IPS DF 6.9 (cell line): ENCODE measurements around the gene SPN.
"Not testable (repeated sequence)": the region's sequence is repeated elsewhere in the genome, so short reads cannot be mapped to it uniquely, and the experiment has no call there.

Experiments used
- DNase-seq: peaks from one replicate; pipeline ENCODE4 v3.0.0-alpha.2; 2013; ENCODE audit warnings: low read depth, low spot score
- H3K27ac ChIP-seq: one replicate; pipeline ENCODE4 v1.5.1; 2013; ENCODE audit warnings: low read length, control low read depth
- H3K27me3 ChIP-seq: 2 replicates; pipeline ENCODE4 v1.6.1; 2013; ENCODE audit warnings: mild to moderate bottlenecking, low read length; ENCODE audit not compliant: control insufficient read depth, insufficient read depth
- H3K36me3 ChIP-seq: 2 replicates; pipeline ENCODE4 v1.6.1; 2013; ENCODE audit warnings: low read length; ENCODE audit not compliant: control insufficient read depth, insufficient read depth
- H3K4me1 ChIP-seq: 2 replicates; pipeline ENCODE4 v1.6.1; 2013; ENCODE audit warnings: low read length; ENCODE audit not compliant: control insufficient read depth, insufficient read depth
- H3K4me3 ChIP-seq: 2 replicates; pipeline ENCODE4 v1.5.1; 2013; ENCODE audit warnings: mild to moderate bottlenecking, low read length
- H3K9me3 ChIP-seq: 2 replicates; pipeline ENCODE4 v1.6.1; 2013; ENCODE audit warnings: low read length, inconsistent platforms; ENCODE audit not compliant: control insufficient read depth, insufficient read depth
- WGBS: extraction: QIAGEN DNeasy Blood & Tissue Kit; methylation state at CpG from one replicate; pipeline ENCODE4 v1.1.7; 2013; ENCODE audit warnings: mixed read lengths, missing lambda C conversion rate; ENCODE audit not compliant: insufficient read length, insufficient coverage; 5-methylcytosine and 5-hydroxymethylcytosine counted together

SPN gene

DNA sequence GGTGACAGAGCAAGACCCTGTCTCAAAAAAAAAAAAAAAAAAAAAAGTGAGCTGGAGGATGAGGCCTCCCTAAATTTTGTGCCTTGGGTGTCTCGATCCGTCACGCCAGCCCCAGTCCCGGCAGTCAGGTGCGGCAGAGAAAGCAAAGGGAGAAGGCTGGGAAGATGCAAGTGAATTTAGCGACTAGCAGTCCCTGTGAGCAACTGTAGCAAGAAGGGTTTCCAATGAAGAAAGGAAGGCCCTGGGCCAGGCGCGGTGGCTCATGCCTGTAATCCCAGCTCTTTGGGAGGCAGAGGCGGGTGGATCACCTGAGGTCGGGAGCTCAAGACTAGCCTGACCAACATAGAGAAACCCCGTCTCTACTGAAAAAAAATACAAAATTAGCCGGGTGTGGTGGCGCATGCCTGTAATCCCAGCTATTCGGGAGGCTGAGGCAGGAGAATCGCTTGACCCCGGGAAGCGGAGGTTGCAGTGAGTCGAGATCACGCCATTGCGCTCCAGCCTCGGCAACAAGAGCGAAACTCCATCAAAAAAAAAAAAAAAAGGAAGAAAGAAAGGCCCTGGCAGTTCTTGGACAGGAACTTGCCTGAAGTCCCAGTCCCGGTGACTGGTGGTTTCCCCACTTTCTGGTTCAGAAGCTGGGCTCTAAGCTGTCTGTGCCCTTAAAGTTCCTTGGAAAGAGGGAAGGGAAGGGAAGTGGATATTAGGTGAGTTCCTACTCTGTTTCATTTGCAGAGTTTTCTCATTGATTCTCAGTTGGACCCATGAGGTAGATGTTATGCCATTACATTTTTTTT lies 14.1 kb downstream of the SPN start:
- no peak for DNase-seq
- no peaks in the 10 kb centered on the region for H3K9me3 ChIP-seq
- H3K27ac ChIP-seq: no peak overlapping the region
- H3K4me1 ChIP-seq: peaks cover 1% of the 10 kb centered on the region; the same call in 1 of the 2 replicates
- H3K27me3 ChIP-seq: no peaks in the 10 kb centered on the region
- H3K36me3 ChIP-seq: no peaks in the 10 kb centered on the region
- no CpG with 5 or more reads among the region's 23 CpGs for WGBS
- H3K4me3 ChIP-seq: no peak overlapping the region

DNA sequence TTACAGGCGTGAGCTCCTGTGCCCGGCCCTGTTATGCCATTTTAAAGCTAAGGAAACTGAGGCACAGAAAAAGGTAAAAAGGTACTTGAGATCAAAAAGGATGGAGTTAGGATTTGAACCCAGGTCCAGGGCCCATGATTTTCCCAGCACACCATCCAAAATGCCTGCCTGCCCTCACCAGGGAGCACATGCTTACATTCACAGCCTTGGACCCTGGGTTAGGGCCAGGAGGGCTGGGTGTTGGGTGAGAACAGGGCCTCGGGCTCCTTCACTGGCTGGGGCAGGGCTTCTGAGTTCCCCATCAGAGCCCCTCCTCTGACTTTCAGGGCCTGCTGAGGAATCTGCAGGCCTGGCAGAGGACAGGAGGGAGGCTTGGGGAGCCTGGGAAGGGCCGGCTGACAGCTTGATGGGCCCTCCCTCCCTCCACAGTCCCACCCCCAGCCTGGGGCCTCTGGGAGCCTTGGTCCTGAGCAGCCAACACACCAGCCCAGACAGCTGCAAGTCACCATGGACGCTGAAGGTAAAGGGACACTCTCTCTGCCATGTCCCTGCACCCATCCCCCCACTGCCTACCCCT lies 15.7 kb downstream of the SPN start, which contains the start of gene QPRT:
Gene QPRT, plus strand, starts transcription at position 490 of the 577 bp plus-strand sequence. Its CDS starts 18 bp downstream, at position 508.
- peak within 1 kb of the TSS; percentile 46; the same call in 1 of the 2 replicates for H3K4me3 ChIP-seq
- WGBS: no CpG with 5 or more reads among the region's 5 CpGs
- DNase-seq: no peak

DNA sequence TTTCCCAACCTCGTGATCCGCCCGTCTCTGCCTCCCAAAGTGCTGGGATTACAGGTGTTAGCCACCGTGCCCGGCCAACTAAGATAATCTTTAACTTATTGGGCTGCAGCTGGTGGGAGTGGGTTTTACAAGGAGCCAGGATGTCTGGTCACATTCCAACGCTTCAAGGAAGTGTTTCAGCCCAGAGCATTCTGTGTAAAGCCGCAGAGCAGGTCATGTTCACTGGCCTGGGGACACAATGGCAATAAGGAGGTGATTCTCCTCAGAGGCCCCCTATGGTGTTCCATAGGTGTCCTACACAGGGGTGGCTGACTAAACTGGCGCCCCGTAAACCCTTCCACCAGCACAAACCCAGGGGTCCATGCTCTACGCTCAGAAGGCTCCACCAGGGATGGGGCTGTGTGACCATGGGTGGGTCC lies 17.1 kb downstream of the SPN start:
- no peak overlapping the region for H3K27ac ChIP-seq
- no peak overlapping the region for H3K4me3 ChIP-seq
- no peaks in the 10 kb centered on the region for H3K27me3 ChIP-seq
- H3K9me3 ChIP-seq: no peaks in the 10 kb centered on the region
- H3K36me3 ChIP-seq: no peaks in the 10 kb centered on the region
- no CpG with 5 or more reads among the region's 10 CpGs for WGBS
- DNase-seq: no peak
- H3K4me1 ChIP-seq: peaks cover 1% of the 10 kb centered on the region

More for the DNA sequence above, 15.7 kb downstream of the SPN start, which contains the start of gene QPRT:
- Histone ChIP-seq H3K27me3 (no peaks in the 10 kb centered on the region), H3K4me1 (peaks cover 1% of the 10 kb centered on the region), H3K27ac (no peak within 1 kb of the TSS), H3K9me3 (no peaks in the 10 kb centered on the region), H3K36me3 (no peaks in the 10 kb centered on the region)

DNA sequence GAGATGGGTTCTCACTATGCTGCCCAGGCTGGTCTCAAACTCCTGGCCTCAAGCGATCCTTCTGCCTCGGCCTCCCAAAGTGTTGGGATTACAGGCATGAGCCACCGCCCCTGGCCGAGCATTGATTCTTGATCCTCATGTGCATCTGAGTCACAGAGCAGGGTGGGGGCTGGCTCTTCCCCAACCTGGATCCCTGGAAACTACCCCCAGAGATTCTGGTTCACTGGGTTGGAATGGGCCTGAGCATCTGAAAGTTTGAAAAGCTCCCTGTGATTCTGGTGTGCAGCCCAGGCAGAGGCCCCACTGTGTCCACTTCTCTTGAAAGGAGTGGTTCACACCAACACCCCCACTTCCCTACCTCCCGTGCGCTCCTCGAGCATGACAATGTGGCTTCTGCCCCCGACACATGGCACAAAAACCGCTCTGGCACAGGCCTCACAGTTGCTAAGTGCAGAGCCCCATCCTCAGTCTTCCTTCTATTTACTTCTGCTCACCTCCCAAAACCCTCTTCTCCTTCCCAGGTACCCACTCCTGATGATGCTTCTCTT lies 20.6 kb downstream of the SPN start:
- Histone ChIP-seq H3K9me3 (no peaks in the 10 kb centered on the region), H3K4me1 (peaks cover 3% of the 10 kb centered on the region), H3K4me3 (no peak overlapping the region), H3K36me3 (no peaks in the 10 kb centered on the region), H3K27me3 (no peaks in the 10 kb centered on the region), H3K27ac (no peak overlapping the region)
- DNase-seq: no peak
- no CpG with 5 or more reads among the region's 9 CpGs for WGBS

DNA sequence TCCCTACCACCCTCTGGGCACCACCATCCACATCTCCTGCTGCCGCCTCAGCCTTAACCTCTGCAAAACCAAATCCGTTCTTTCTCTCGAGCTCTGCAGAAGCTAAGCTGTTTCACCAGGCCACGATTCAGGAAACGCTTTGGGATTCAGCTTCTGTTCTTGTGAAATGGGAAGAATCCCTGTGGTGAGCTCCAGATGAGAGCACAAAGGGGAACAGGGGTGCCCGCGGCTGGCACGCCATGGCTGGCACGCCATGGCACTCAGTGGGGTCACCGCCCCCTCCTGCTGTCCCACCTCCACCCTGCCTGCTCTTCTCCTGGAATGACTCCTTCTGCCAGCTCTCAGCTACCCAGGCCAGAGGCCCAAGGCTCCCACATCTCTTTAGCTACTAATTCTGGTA lies 21.6 kb downstream of the SPN start:
- Histone ChIP-seq H3K4me3 (no peak overlapping the region), H3K27me3 (no peaks in the 10 kb centered on the region), H3K27ac (no peak overlapping the region), H3K9me3 (no peaks in the 10 kb centered on the region), H3K36me3 (no peaks in the 10 kb centered on the region), H3K4me1 (peaks cover 3% of the 10 kb centered on the region)
- WGBS: no CpG with 5 or more reads among the region's 10 CpGs
- no peak for DNase-seq

DNA sequence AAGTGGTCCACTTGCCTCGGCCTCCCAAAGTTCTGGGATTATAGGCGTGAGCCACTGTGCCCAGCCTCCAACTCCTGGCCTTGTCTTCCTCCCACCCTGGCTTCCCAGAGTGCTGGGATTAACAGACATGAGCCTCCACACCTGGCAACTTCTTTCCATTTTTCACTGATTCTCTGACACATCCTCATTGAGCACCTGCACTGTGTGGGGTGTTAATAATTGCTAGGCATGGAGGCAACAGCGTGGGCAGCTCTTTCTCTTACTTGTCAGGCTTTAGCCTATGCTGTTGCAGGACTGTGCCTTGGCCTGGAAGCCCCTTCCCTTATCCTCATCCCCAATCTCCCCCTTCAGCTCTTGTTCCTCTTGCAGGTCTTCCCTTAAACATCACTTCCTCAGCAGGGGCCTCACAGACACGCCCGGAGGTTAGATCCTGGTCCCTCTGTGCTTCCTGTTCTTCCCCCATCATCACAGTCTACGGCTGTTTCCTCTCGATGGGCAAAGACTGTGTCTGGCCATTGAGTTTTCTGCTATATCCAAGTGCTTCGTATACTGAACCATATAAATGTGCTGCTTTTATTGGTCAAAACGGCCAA lies 23.8 kb downstream of the SPN start:
- H3K27me3 ChIP-seq: no peaks in the 10 kb centered on the region
- no peaks in the 10 kb centered on the region for H3K9me3 ChIP-seq
- H3K36me3 ChIP-seq: no peaks in the 10 kb centered on the region
- WGBS: no CpG with 5 or more reads among the region's 9 CpGs
- H3K4me3 ChIP-seq: no peak overlapping the region
- H3K4me1 ChIP-seq: peaks cover 3% of the 10 kb centered on the region
- DNase-seq: no peak
- H3K27ac ChIP-seq: no peak overlapping the region

DNA sequence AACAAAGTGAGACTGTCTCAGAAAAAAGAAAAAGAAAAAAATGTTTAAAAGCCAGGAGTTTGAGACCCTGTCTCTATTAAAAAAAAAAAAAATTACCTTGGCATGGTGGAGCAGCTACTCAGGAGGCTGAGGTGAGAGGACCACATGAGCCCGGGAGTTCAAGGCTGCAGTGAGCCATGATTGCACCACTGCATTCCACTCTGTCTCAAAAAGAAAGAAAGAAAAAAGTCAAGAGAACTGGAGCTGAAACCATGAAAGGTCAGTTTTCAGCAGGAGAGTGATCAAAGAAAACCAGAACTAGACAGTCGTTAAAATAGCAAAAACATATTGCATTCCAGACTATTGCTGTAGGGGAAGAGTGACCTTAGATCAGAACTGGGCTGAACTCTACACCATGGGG lies 24.7 kb downstream of the SPN start:
- Histone ChIP-seq H3K27ac (no peak overlapping the region), H3K27me3 (no peaks in the 10 kb centered on the region), H3K9me3 (no peaks in the 10 kb centered on the region), H3K4me3 (no peak overlapping the region), H3K4me1 (peaks cover 3% of the 10 kb centered on the region), H3K36me3 (no peaks in the 10 kb centered on the region)
- DNase-seq: no peak
- no CpG with 5 or more reads among the region's 2 CpGs for WGBS

DNA sequence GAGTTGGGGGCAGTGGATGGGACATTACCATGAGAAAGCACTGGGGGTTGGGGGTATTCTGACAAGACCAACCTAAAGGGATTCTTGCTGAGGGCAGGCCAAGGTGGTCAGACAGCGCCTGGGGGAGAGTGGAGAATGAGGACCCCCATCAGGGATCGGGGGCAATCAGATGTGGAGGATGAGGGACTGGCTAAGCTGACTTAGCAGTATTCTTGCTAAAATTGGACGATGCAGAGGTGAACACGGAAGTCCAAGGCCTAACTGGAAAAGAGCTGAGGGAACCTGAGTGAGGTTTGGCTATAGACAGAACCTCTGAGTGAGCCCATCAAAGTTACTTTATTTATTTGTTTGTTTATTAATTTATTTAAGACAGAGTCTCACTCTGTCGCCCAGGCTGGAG lies 25.1 kb downstream of the SPN start:
- H3K27me3 ChIP-seq: no peaks in the 10 kb centered on the region
- H3K9me3 ChIP-seq: no peaks in the 10 kb centered on the region
- no peaks in the 10 kb centered on the region for H3K36me3 ChIP-seq
- WGBS: no CpG with 5 or more reads among the region's 5 CpGs
- no peak overlapping the region for H3K4me3 ChIP-seq
- DNase-seq: no peak
- H3K27ac ChIP-seq: no peak overlapping the region
- peaks cover 3% of the 10 kb centered on the region for H3K4me1 ChIP-seq

DNA sequence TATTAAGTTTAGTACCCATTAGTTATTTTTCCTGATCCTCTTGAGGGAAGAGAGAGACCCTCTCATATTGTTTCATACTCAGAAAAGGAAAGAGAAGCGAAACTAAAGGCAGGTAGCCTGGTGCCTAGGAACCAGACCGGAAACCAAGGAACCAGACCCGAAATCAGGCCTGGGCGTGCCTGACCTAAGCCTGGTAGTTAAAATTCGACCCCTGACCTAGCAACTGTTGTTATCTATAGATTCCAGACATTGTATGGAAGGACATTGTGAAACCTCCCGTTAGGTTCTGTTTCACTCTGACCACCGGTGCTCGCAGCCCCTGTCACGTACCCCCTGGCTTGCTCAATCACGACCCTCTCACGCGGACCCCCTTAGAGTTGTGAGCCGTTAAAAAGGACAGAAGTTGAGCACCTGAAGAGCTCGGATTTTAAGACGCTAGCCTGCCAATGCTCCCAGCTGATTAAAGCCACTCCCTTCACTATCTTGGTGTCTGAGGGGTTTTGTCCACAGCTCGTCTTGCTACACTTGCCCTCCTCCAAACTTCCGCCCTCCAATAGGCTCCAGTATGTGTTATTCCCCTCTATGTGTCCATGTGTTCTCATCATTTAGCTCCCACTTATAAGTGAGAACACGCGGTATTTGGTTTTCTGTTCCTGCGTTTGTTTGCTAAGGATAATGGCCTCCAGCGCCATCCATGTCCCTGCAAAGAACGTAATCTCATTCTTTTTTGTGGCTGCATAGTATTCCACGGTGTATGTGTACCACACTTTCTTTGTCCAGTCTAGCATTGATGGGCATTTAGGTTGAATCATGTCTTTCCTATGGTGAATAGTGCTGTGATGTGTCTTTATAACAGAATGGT lies 26.7 kb downstream of the SPN start:
- not testable (repeated sequence) for H3K9me3 ChIP-seq, H3K36me3 ChIP-seq, H3K4me3 ChIP-seq, H3K27me3 ChIP-seq, DNase-seq, H3K27ac ChIP-seq, H3K4me1 ChIP-seq
- WGBS: no CpG with 5 or more reads among the region's 23 CpGs

DNA sequence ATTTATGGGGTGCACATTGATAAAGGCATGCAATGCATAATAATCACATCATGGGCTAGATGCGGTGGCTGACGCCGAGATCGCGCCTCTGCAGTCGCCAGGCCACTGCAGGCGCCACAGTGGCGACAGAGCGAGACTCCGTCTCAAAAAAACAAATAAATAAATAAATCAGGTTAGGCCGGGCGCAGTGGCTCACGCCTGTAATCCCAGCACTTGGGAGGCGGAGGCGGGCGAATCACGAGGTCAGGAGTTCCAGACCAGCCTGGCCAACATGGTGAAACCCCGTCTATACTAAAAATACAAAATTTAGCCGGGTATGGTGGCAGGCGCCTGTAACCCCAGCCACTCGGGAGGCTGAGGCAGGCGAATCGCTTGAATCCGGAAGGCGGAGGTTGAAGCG lies 29.6 kb downstream of the SPN start:
- no CpG with 5 or more reads among the region's 26 CpGs for WGBS
- not testable (repeated sequence) for H3K27ac ChIP-seq, H3K4me3 ChIP-seq, DNase-seq, H3K4me1 ChIP-seq, H3K9me3 ChIP-seq, H3K27me3 ChIP-seq
- H3K36me3 ChIP-seq: peaks cover 13% of the 10 kb centered on the region
